Measurements from ENCODE around the gene DDX23.

- no peak for TF ChIP-seq CTCF (IDR thresholded peaks at IDR 0.05; ENCODE audit: poor library complexity)
- TF ChIP-seq EZH2 (IDR thresholded peaks at IDR 0.05; ENCODE audit: borderline replicate concordance): no peak
- TF ChIP-seq EZH2phosphoT487 (IDR thresholded peaks at IDR 0.05; ENCODE audit: low read depth, severe bottlenecking, unreplicated experiment): no peak
These were observed 9.1 kb upstream of the DDX23 start for GRCh38 chr12:48861111-48861510.
